HL-60 (cell line): Measurements from ENCODE around the gene CNOT6.

ENCODE experiments used
- CTCF ChIP-seq: IDR thresholded peaks from one replicate; pipeline ENCODE4 v1.5.1; 2011; ENCODE audit warnings: low read length, control low read depth, inconsistent platforms; ENCODE audit not compliant: insufficient read depth
- POLR2AphosphoS5 ChIP-seq: IDR thresholded peaks from 2 replicates; pipeline ENCODE4 v1.6.1; 2012; ENCODE audit warnings: low read depth

- no peak for TF ChIP-seq CTCF
- no peak for TF ChIP-seq POLR2AphosphoS5
These were observed 125.8 kb downstream of the CNOT6 start for GRCh38 chr5:180620014-180620413.
